Mucosa of gallbladder (tissue), 1 donor: Measurements from ENCODE around the gene ZCCHC24. TPM values are rescaled to one million over a fixed set of nuclear protein-coding genes. Genes with fewer than 3 reads are reported as not detected.

Experiments used
- DNase-seq: peaks from one replicate; pipeline ENCODE4 v3.0.0-alpha.2; 2020; ENCODE audit warnings: low spot score
- total RNA-seq: library from RNA; stranded (reverse); gene quantifications from one replicate; pipeline ENCODE4 v1.2.1, GENCODE V29; 2021
- donor health status: DM: no; HTN: no; CAD: no.

The ZCCHC24 gene
- total RNA-seq, 1 donor from 2014 or later, result 36.7 TPM

DNA sequence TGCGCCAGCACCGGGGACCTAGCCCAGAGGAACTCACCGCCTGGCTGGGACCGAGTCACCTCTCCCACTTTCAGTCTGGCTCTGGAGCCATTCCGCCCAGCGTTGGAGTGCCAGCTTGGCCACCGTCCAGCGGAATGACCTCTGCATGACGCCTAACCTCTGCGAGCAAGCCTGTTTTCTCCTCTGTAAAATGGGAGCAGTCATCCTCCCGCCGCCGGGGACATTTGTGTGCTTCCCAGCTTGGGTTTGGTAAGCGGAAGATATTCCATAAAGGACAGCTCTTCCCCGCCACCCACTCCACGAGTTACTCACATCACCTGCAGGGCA is 1.3 kb upstream of the ZCCHC24 start:
- peak; percentile 36 for DNase-seq

DNA sequence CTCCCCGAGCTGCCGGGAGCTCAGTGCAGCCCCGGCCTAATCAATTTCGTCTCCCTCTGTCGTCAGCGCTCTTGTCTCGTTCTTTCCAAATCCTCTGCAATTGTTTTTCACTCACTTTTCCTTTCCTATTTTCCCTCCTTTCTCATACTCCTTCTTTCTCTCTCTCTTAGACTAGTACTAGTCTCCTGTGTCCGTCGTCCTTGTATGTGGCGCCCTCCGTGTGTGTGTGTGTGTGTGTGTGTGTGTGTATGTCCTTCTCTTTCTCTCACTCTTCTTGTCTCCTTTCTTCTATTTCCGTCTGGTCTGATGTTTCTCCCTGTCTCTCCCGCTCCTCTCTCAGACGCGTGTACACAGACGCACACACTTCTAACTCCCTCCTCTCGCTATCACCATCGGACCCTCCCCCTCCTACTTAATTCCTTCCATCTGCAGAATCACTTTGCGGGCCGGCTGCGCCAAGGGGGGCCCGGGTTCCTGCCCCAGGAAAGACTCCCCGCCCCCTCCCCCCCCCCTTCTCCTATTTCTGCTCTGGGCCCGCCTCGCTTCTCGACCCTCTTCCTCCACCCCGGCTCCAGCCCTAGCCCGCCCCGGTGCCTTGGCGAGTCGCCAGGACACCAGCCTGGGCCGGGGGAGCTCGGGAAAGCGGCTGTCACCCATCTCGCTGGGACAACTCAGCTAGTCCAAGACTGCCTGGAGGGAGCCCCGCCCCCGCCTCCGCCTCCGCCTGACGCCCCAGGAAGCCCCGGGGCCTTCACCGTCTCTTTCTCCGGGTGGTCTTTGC is 743 bp upstream of the ZCCHC24 start:
- no peak for DNase-seq

DNA sequence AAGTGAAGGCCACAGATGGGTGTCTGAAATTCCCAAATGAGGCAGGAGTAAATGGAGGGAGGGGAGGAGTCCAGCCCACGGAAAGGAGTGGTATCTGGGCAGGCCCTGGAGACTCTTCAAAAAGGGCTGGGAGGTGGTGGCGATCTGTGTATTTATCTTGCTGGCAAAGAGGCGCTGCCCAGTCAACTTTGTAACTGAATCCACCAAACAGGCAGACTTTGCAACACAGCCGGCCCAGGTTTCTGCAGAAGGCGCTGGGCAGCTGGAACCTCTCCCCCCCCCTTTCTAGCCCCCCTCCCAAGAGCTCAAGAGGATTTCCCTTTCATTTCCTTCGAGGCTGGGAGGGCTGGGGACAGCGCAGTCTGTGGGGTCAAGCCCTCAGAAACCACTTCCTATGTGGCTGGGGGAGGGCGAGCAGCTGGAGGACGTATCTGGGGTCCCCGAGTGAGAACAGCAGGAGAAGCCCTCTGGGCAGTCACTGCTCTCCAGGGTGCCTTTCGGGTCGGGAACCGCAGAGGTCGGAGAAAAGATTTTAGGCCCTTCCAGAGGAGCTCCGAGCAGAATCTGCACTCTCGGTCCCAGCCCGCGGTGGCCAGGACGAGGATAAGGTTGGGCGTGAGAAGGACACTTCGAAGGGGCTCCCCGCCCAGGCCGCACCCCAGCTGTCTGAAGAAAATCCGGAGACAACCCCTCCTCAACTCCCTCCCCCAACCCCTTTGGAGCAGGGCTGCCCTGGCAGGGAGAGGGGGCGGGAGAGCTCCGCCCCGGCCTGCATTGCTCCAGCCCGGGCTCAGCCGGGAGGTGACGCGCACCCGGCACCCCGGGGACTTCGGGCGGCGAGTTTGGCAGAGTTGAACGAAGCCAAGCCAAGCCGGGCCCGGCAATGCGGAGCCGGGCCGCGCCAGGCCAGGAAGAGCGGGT is 965 bp downstream of the ZCCHC24 start:
- DNase-seq, result peak; percentile 34

DNA sequence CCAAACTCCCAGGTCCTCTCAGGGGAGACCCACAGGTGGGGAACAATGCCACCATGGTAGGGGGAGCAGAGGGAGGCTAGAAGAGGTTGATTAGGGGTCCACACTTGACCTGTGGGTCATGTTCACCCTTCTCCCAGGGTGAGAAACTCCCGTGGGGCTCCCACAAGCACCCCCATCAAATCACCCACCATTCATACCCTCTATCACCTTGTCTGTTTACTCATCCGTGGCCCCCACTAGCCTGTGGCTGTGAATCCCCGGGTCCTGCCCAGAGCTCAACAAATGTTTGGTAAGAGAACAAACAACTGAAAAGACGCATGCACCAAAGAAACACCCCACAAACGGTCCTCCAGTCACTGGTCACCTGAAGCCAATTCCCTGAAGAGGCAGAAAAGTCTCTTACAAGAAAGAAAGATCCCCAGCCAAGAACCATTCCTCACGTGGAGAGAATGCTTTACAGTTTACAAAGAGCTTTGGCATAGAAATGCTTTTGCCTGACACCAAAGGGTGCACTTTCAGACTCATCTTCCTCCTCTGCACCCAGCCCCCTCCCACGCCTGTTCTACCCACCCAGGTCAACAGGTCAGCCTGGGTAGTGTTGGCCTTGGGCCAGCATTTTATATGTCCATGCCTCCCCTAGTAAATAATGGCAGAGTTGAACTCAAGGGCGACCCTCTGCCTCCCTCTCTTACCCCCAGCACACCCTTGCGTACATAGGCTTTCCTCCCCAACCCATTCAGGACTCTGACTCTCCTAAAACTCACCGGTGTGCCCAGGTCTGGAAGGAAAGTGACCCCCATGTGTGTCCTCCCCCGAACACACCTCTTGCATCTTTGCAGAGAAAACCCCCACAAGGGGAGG is 1.9 kb downstream of the ZCCHC24 start:
- no peak for DNase-seq

DNA sequence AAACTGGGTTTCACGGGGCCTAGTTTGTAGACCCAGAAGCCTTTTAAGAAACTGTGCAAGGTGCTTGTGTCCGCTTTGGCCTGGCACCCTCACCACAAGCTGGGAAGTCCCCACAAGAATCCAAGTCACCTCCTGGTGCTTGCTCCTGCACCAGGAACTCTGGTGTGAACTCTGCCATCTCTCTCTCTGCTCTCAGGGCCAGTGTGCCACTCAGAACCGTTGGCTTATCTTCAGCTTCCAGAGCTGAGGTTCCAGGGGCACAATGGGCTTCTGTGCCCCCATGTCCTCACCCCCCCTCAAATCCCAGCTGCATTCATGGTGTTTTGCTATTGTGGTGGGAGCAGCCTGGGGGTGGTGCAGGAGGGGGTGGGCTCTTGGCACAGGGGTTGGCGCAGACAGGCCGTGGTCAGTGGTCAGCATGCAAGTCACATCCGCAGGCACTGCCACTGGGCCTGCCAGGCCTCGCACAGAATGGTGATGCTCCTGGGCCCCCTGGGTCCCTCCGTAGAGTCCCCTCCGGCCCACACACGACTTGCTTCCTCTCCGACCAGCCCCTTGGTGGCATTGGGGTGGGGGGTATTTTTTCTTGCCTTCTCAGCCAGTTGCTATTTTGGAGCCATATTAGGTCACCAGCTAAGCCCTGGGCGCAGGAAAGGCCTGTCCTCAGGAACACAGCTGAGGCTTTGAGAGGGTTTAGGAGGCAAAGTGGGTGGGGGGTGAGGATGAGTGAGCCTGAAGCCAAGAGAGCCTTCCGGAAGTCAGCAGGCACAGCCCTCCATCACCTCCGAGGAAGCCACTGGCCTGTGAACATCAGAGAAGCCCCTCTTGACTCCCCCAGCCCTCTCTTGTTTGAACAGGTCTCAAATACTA is 3.0 kb downstream of the ZCCHC24 start:
- DNase-seq, result no peak

DNA sequence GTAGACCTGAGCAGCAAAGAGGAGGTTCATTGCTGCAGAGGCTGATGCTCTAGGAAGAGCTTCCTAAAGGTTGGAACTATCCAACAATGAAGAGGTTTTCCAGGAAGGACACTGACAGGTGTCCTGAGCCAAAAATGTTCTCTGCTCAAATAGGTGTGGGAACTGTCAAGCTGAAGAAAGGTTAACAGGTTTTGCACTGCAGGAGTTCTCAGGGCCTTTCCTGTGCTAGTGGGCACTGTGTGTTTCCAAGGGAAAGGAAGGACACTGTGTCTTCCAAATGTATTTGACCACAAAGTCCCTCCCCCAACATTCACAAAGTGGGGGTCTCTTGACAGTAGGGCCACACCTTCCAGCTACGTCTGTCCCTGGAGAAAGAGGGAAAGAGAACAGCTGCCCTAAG is 4.0 kb downstream of the ZCCHC24 start:
- DNase-seq, result no peak

DNA sequence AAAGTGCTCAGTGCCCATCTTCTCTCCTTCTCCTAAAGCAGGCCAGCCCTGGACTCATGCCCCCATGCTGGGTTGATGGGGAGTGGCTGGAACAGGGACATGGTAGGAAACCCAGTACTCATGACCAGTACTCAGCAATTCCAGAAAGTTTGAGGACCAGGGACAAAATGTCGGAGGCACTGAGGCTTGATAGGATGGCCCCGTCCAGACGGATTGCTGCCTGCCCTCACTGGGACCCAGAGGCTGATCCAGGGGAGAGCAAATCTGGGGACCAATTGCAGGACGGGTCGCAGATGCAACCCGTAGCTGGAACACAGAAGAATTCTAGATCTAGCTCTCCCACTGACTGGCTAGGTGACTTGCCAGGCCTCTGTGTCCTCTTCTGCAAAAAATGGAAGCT is 5.1 kb downstream of the ZCCHC24 start:
- no peak for DNase-seq

DNA sequence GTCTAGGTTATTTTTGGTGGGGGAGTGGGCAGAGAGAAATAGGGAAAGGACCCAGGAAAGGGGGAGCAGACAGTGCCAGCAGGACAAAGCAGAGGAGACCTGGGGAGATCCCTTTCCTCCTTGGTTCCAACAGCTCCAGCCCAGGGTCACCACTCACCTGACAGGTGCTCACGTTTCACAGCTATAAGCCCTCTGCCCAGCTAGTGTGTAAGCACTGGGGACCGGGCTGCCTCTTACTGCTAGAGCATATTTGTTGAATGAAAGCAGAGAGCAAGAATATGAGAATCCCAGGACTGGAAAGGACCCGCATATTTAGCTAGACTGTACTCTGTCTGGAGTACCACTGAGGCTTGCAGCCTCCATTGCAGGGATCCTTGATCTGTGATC is 6.7 kb downstream of the ZCCHC24 start:
- no peak for DNase-seq

DNA sequence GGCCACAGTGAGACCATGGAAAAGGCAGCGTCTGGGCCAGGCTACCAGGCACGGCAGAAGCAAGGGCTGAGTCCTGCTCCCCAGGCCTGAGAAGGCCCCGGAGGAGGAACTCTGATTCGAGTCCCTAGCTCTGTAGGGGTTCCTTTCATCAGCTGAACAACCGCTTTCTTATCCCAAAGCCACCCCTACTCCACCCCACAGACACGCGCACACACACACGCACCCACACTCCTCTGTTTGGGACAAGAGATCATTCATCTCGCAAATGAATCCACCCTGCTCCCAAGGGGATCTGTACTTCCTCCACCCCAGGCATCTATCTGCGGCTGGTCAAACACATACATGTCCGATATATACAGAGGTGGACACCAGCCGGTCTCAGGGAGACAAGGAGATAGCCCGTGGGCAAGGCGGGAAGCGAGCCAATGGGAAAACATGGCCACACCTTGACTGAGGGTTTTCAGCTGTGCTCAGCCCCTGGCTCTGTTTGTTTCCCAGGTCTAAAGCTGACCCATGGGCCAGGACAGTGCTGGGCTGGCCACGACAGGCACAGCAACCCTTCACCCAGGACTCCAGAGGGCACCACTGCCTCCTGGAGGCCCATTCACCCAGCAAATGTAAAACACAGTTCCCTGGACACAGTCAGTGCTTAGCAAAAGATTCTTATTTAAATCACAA is 7.3 kb downstream of the ZCCHC24 start:
- no peak for DNase-seq

DNA sequence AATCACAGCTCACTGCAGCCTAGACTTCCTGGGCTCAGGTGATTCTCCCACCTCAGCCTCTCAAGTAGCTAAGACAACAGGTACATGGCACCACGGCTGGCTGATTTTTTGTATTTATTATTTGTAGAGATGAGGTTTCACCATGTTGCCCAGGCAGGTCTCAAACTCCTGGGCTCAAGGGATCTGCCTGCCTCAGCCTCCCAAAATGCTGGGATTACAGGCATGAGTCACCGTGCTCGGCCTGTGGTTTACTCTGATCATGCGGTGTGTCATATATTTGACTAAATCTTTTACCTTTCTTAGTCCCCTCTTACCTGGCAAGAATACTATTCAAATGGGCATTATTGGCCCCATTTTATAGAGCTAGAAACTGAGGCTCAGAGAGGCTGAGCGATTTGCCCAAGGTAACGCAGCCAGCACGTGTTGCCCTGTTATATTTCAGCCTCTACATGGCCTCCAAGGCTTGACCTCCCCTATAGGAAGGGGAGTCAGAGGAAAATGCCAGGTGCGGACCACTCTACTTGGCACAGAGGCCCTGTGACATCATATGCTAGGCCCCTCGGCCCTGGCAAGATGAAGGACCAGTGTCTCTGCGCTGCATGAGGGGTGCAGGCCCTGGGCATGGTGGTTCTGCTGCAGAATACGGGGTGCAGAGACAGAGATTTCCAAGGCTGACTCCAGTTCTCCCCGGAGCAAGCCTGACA is 8.2 kb downstream of the ZCCHC24 start:
- DNase-seq, result no peak

DNA sequence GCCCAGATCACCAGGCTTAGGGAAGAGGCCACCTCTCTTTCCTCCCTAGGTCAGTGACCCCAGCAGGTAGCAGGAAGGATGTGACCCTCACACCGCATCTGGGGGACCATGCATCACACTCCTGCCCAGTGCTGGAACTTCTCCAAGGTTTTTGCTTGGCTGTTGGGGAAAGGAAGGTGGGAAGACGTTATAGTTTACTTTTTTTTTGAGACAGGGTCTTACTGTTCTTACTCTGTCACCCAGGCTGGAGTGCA is 8.6 kb downstream of the ZCCHC24 start:
- no peak for DNase-seq

DNA sequence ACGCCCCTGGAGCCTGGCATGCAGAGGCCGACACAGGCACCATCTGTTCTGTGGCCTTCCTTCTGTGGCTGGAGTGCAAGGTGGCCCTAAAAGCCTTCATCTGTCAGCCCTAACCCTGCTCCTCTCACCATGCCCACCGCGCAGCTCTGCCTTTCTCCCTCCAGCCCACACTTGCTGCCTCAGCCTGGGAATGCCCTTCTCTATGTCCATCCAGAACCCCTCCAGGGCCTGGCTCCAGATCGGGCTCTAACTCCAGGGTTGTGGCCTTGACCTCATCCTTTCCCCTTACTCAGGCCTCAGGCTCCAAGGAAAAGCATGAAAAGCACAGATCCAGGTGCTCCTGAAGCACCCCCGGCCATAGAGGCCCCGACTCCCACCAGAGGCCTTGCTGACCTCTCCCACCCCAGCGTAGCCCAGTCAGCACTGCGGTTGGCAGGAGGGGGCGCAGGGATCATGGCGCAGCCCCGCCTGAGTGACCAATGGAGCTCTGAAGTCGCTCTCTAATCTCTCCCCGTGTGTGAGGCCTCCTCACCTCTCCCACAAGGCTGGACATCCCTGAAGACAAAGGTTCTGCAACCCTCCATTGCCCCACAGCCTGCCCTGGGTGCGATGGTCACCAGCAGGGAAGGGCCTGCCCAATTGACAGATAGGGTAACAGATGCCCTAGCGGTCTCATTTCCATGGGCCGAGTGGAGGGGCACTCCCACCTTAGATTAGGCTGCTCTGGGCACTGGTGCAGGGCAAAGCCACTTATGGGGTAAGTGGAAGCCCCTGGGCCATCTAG is 9.2 kb downstream of the ZCCHC24 start:
- no peak for DNase-seq

DNA sequence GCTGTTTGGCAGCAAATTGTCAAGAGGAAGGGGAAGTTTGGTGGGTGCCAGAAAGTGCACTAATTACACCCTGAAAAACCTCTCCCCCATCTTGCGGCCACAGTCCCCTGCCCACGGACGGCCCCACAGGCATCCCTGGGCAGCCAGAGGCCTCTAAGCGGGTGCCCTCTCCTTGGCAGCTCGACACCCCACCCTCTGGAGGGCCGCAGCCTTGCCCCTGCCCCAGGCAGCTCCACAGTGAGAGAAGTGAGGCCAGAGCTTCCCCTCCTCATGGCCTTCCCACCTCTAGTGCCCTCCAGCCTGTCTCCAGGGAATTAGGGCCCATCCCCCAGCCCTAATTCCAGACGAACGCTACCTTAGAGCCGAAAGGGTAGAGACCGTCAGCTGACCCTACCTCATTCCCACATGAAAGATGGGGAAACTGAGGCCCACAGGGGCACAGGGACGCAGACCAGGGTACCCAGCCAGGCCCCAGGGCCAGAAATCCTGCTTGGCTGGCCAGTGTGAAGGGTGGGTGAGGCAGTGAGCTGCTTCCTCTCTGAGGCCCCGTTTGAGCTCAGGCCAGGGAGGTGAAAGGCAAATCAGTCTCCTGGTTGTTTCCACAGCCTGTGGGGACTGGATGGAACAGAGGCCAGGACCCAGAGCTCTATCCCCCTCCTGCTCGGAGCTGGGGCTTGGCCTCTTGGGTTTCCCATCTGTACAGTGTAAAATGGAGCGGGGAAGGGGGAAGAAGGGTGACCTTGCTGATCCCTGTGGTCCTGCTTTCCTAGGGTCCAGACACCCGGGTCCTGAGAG is 10.0 kb downstream of the ZCCHC24 start:
- DNase-seq, result no peak

DNA sequence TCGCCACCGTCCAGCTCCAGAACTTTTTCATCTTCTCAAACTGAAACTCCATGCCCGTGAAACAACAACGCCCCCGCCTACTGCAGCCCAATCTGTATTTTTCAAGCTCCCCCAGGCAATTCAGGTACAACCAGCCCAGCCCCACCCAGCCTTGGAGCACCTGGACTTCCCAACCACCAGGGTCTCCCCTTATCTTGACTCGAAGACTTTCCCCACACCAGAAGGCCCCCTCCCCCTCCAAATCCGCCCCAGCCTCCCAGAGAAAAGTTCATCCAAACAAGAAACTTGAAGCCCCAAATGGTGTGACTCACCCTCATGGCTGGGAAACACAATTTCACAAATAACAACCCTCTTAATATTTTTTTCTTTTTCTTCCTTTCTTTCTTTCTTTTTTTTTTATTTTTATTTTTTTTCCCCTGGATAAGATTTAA is 10.6 kb downstream of the ZCCHC24 start:
- no peak for DNase-seq

DNA sequence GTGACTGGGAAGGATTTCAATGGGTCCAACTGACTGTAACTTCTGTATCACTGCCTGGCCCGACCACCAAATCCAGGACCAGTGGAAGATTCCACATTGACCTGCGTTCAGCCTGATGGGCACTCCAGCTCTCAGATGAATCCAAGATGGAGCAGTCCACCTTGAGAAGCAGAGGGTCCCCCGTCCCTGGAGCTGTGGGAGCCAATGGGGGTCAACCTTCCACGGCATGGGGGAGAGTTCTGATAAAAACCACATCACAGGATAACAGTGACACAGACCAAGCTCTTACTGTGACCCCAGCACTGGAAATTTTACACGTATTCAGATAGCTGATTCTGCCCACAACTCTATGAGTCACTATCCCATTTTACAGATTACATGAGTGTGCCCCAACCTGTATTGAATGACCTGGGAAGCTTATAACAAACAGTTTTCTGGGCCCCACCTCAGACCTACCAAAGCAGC is 11.2 kb downstream of the ZCCHC24 start:
- no peak for DNase-seq

DNA sequence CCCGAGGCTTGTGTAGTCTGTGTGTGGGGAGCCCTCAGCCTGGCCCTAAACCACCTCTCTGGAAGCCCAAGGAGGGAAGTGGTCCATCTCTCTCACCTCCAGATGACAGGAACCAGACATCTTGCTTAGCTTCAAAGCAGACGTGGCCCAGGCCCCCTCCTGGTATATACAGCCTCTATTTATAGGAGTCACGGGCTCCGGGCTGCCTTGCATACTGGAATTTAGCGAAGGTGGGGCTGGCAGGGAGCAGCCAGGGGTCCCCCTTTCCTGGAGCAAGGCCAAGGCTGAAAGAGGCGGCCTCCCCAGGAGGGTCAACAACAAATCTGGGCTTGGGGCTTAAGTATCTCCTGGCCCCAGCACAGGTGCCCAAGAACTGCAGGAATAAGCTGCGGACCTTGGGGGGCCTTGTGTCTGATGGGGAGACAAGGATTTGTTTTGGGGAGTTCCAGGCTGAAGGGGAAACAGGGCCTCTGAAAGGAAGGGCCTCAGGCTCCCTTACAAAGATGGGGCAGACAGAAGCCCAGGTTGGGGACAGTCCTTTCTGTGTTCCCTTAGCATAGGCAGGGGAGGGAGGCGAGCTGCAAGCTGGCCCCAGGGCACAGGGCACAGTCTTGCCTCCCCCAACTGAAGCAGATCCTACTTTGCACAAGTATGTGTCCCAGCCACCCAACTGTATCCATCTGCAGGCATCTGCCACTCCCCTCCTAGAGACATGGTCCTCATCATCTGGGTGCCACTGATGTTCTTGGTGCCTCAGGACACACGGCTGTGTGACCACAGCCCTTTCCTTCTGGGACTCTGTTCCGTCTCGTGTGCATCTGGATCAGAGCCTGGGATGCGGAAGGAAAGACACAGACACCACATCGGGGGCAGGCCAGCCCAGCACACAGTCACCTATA is 11.9 kb downstream of the ZCCHC24 start:
- no peak for DNase-seq
